Effector memory CD4-positive, alpha-beta T cell (primary cell): ENCODE results near the gene PRR22.

Experiments used
- DNase-seq, 3 donors: peaks; one replicate each; pipeline ENCODE4 v3.0.0-alpha.2; 2020
- H3K27ac ChIP-seq: 2 replicates; pipeline ENCODE4 v1.7.0; 2013; ENCODE audit warnings: mild to moderate bottlenecking, low read length, moderate library complexity; ENCODE audit not compliant: insufficient read depth, poor library complexity, severe bottlenecking
- H3K27me3 ChIP-seq: replicated peaks from 2 replicates; pipeline ENCODE4 v1.7.0; 2013; ENCODE audit warnings: mild to moderate bottlenecking, low read length; ENCODE audit not compliant: insufficient read depth, control insufficient read depth, poor library complexity, severe bottlenecking
- H3K36me3 ChIP-seq: 2 replicates; pipeline ENCODE4 v1.7.0; 2013; ENCODE audit warnings: mild to moderate bottlenecking, low read length, moderate library complexity; ENCODE audit not compliant: control insufficient read depth, insufficient read depth
- H3K4me1 ChIP-seq: 2 replicates; pipeline ENCODE4 v1.7.0; 2013; ENCODE audit warnings: low read length, mild to moderate bottlenecking; ENCODE audit not compliant: control insufficient read depth, insufficient read depth, poor library complexity, severe bottlenecking
- H3K4me3 ChIP-seq: 2 replicates; pipeline ENCODE4 v1.7.0; 2013; ENCODE audit warnings: low read length, low read depth, mild to moderate bottlenecking; ENCODE audit not compliant: insufficient read depth, poor library complexity, severe bottlenecking
- H3K9me3 ChIP-seq: 2 replicates; pipeline ENCODE4 v1.7.0; 2013; ENCODE audit warnings: mild to moderate bottlenecking, low read length, moderate library complexity; ENCODE audit not compliant: control insufficient read depth

The PRR22 gene

GRCh38 chr19:5814852-5815246, 30.3 kb upstream of the PRR22 start:
- Histone ChIP-seq H3K9me3 (no peaks in the 10 kb centered on the region), H3K4me1 (no peaks in the 10 kb centered on the region), H3K27ac (no peak overlapping the region), H3K36me3 (no peaks in the 10 kb centered on the region), H3K4me3 (no peak overlapping the region), H3K27me3 (no peaks in the 10 kb centered on the region)
- DNase-seq, result no peak

GRCh38 chr19:5814123-5814851, 29.7 kb upstream of the PRR22 start:
- Histone ChIP-seq H3K27ac (no peak overlapping the region), H3K4me3 (no peak overlapping the region), H3K4me1 (no peaks in the 10 kb centered on the region), H3K9me3 (no peaks in the 10 kb centered on the region), H3K36me3 (no peaks in the 10 kb centered on the region), H3K27me3 (no peaks in the 10 kb centered on the region)
- DNase-seq, result no peak

- Histone ChIP-seq H3K4me3 (no peak overlapping the region), H3K27me3 (no peaks in the 10 kb centered on the region), H3K36me3 (no peaks in the 10 kb centered on the region), H3K27ac (no peak overlapping the region), H3K4me1 (no peaks in the 10 kb centered on the region), H3K9me3 (no peaks in the 10 kb centered on the region)
- no peak for DNase-seq
Measured at GRCh38 chr19:5811117-5811516, 26.6 kb upstream of the PRR22 start.

- DNase-seq, result no peak
- H3K27ac ChIP-seq, result no peak overlapping the region
- no peaks in the 10 kb centered on the region for H3K9me3 ChIP-seq
- no peaks in the 10 kb centered on the region for H3K27me3 ChIP-seq
- no peaks in the 10 kb centered on the region for H3K36me3 ChIP-seq
- H3K4me1 ChIP-seq, result peaks cover 10% of the 10 kb centered on the region
- H3K4me3 ChIP-seq, result no peak overlapping the region
Measured at GRCh38 chr19:5809469-5809868, 24.9 kb upstream of the PRR22 start.

- H3K36me3 ChIP-seq, result no peaks in the 10 kb centered on the region
- DNase-seq, result no peak
Measured at GRCh38 chr19:5809053-5809452, 24.5 kb upstream of the PRR22 start.

GRCh38 chr19:5808120-5808816, 23.7 kb upstream of the PRR22 start:
- no peak for DNase-seq
- no peaks in the 10 kb centered on the region for H3K9me3 ChIP-seq
- no peaks in the 10 kb centered on the region for H3K27me3 ChIP-seq
- no peak overlapping the region for H3K4me3 ChIP-seq
- H3K4me1 ChIP-seq, result peaks cover 20% of the 10 kb centered on the region
- no peaks in the 10 kb centered on the region for H3K36me3 ChIP-seq
- no peak overlapping the region for H3K27ac ChIP-seq

More at GRCh38 chr19:5809053-5809452, 24.5 kb upstream of the PRR22 start:
- peaks cover 14% of the 10 kb centered on the region for H3K4me1 ChIP-seq
- H3K27me3 ChIP-seq, result no peaks in the 10 kb centered on the region
- H3K4me3 ChIP-seq, result no peak overlapping the region
- no peaks in the 10 kb centered on the region for H3K9me3 ChIP-seq
- no peak overlapping the region for H3K27ac ChIP-seq

GRCh38 chr19:5806905-5807304, 22.4 kb upstream of the PRR22 start:
- no peak for DNase-seq
- Histone ChIP-seq H3K4me3 (no peak overlapping the region), H3K36me3 (no peaks in the 10 kb centered on the region), H3K4me1 (peaks cover 24% of the 10 kb centered on the region), H3K27ac (no peak overlapping the region), H3K9me3 (no peaks in the 10 kb centered on the region), H3K27me3 (no peaks in the 10 kb centered on the region)

GRCh38 chr19:5806133-5806489, 21.6 kb upstream of the PRR22 start:
- Histone ChIP-seq H3K36me3 (no peaks in the 10 kb centered on the region), H3K27me3 (no peaks in the 10 kb centered on the region), H3K4me3 (no peak overlapping the region), H3K27ac (peak overlapping the region; percentile 11), H3K9me3 (no peaks in the 10 kb centered on the region), H3K4me1 (peaks cover 25% of the 10 kb centered on the region)
- DNase-seq, result no peak

- Histone ChIP-seq H3K9me3 (no peaks in the 10 kb centered on the region), H3K4me3 (no peak overlapping the region), H3K4me1 (peaks cover 25% of the 10 kb centered on the region), H3K36me3 (no peaks in the 10 kb centered on the region), H3K27ac (peak overlapping the region; percentile 11), H3K27me3 (no peaks in the 10 kb centered on the region)
- DNase-seq, result peak in 2 of 3 donors; percentile 33 to 34
Measured at GRCh38 chr19:5805462-5806132, 21.1 kb upstream of the PRR22 start.
